ENCODE results near the gene IL23R. TPM values are rescaled to one million over a fixed set of nuclear protein-coding genes. Genes with fewer than 3 reads are reported as not detected.

The IL23R gene
- total and polyA plus RNA-seq, 2 of the 8 experiments (the other 6 are each of a cell fraction or from before 2014, with no cell fraction given) = not detected

DNA sequence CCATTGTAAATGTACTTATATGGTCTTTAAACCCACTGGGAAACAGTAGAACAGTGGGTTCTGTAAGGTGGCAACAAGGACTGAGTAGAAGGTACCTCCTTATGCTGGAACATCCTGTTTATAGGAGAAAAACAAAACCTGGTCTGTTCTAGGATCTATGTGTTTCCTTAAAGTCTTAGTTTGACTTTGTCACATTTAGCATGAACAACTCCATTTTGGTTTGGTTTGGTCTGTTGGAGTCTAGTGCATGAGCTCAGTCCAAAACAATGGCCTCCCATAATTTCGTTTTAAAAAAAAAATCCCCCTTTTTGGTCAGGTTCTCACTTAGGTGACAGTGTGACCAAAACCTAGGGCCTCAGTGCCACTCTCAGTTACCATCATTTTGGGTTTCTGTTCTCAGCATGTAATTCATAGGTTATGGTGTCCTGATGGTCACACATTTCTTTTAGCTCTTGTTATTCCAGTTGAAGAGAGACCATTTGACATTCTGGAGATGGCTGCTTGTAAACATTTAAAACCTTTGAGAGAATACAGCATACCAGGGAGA is 75.0 kb downstream of the IL23R start (continued):
- TF ChIP-seq, protein P1, sequence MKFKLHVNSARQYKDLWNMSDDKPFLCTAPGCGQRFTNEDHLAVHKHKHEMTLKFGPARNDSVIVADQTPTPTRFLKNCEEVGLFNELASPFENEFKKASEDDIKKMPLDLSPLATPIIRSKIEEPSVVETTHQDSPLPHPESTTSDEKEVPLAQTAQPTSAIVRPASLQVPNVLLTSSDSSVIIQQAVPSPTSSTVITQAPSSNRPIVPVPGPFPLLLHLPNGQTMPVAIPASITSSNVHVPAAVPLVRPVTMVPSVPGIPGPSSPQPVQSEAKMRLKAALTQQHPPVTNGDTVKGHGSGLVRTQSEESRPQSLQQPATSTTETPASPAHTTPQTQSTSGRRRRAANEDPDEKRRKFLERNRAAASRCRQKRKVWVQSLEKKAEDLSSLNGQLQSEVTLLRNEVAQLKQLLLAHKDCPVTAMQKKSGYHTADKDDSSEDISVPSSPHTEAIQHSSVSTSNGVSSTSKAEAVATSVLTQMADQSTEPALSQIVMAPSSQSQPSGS (IDR thresholded peaks at IDR 0.05; ENCODE audit: low read length) = no peak
- TF ChIP-seq RXRA (IDR thresholded peaks at IDR 0.05; ENCODE audit: insufficient read depth, low read depth, low read length) = no peak

Measured in H1 (cell line).